Measurements from ENCODE around the gene CD82. TPM values are rescaled to one million over a fixed set of nuclear protein-coding genes. Genes with fewer than 3 reads are reported as not detected.

The CD82 gene
- total RNA-seq, 1 experiment from 2014 or later: 30.7 TPM

GRCh38 chr11:44648109-44648508 lies 82.6 kb downstream of the CD82 start:
- H4K20me1 ChIP-seq (ENCODE audit: insufficient read depth): no peaks in the 10 kb centered on the region; the same call in 1 of the 2 replicates
- CTCF ChIA-PET: no interaction called here
- no peak for DNase-seq
- H3K9me3 ChIP-seq (ENCODE audit: insufficient read depth, low read depth): no peaks in the 10 kb centered on the region; the same call in 1 of the 2 replicates
- H3K36me3 ChIP-seq (ENCODE audit: low read depth): no peaks in the 10 kb centered on the region
- no peak overlapping the region for H2AFZ ChIP-seq
- peaks cover 41% of the 10 kb centered on the region for H3K27me3 ChIP-seq (ENCODE audit: insufficient read depth, low read depth)
- no TSS peak for BruUV-seq (replicated peaks)
- intact Hi-C loops (cut with micrococcal nuclease; ENCODE audit: unreplicated experiment): no loop called here
- H3K4me2 ChIP-seq: no peak overlapping the region
- no peaks in the 10 kb centered on the region for H3F3A ChIP-seq (ENCODE audit: insufficient read depth, low read depth)
- H3K4me3 ChIP-seq: no peak overlapping the region
- H3K27ac ChIP-seq: no peak overlapping the region
- H3K4me1 ChIP-seq (replicated peaks; ENCODE audit: insufficient read depth): no peaks in the 10 kb centered on the region
- no peaks in the 10 kb centered on the region for H3K79me2 ChIP-seq (ENCODE audit: low read depth)
- H3K9me2 ChIP-seq (ENCODE audit: insufficient read depth): no peaks in the 10 kb centered on the region
- TF ChIP-seq EZH2 (IDR thresholded peaks at IDR 0.05; ENCODE audit: low read depth) (no peak), CTCF (conservative IDR thresholded peaks at IDR 0.05) (no peak)
- POLR2A ChIA-PET (ENCODE audit: unreplicated experiment): no interaction called here

- H3K79me2 ChIP-seq (ENCODE audit: low read depth): no peaks in the 10 kb centered on the region
- BruUV-seq (replicated peaks): no TSS peak
- POLR2A ChIA-PET (ENCODE audit: unreplicated experiment): no interaction called here
- no peaks in the 10 kb centered on the region; the same call in 1 of the 2 replicates for H4K20me1 ChIP-seq (ENCODE audit: insufficient read depth)
- H3K27me3 ChIP-seq (ENCODE audit: insufficient read depth, low read depth): peaks cover 61% of the 10 kb centered on the region
- no peak overlapping the region for H3K4me2 ChIP-seq
- no peaks in the 10 kb centered on the region for H3F3A ChIP-seq (ENCODE audit: insufficient read depth, low read depth)
- H3K9me2 ChIP-seq (ENCODE audit: insufficient read depth): no peaks in the 10 kb centered on the region
- H3K36me3 ChIP-seq (ENCODE audit: low read depth): no peaks in the 10 kb centered on the region
- no peak for DNase-seq
- intact Hi-C loops (cut with micrococcal nuclease; ENCODE audit: unreplicated experiment): no loop called here
- no peak overlapping the region for H3K27ac ChIP-seq
- H3K4me3 ChIP-seq: no peak overlapping the region
- no peak overlapping the region for H2AFZ ChIP-seq
- no peaks in the 10 kb centered on the region for H3K4me1 ChIP-seq (replicated peaks; ENCODE audit: insufficient read depth)
- H3K9me3 ChIP-seq (ENCODE audit: insufficient read depth, low read depth): no peaks in the 10 kb centered on the region
- CTCF ChIA-PET: no interaction called here
- TF ChIP-seq CTCF (conservative IDR thresholded peaks at IDR 0.05) (no peak), EZH2 (IDR thresholded peaks at IDR 0.05; ENCODE audit: low read depth) (no peak)
These were observed 86.2 kb downstream of the CD82 start for GRCh38 chr11:44651535-44652155.

- intact Hi-C loops (cut with micrococcal nuclease; ENCODE audit: unreplicated experiment): no loop called here
- Histone ChIP-seq H3K4me3 (no peak overlapping the region), H3K4me1 (replicated peaks; ENCODE audit: insufficient read depth) (no peaks in the 10 kb centered on the region), H2AFZ (no peak overlapping the region), H3K9me2 (ENCODE audit: insufficient read depth) (no peaks in the 10 kb centered on the region), H3F3A (ENCODE audit: insufficient read depth, low read depth) (no peaks in the 10 kb centered on the region), H4K20me1 (ENCODE audit: insufficient read depth) (no peaks in the 10 kb centered on the region; the same call in 1 of the 2 replicates), H3K27me3 (ENCODE audit: insufficient read depth, low read depth) (peaks cover 64% of the 10 kb centered on the region), H3K9me3 (ENCODE audit: insufficient read depth, low read depth) (no peaks in the 10 kb centered on the region), H3K79me2 (ENCODE audit: low read depth) (no peaks in the 10 kb centered on the region), H3K27ac (no peak overlapping the region), H3K4me2 (no peak overlapping the region), H3K36me3 (ENCODE audit: low read depth) (no peaks in the 10 kb centered on the region)
- DNase-seq: no peak
- ChIA-PET POLR2A (ENCODE audit: unreplicated experiment) (no interaction called here), CTCF (no interaction called here)
- BruUV-seq (replicated peaks): no TSS peak
- TF ChIP-seq CTCF (conservative IDR thresholded peaks at IDR 0.05) (no peak), EZH2 (IDR thresholded peaks at IDR 0.05; ENCODE audit: low read depth) (no peak)
These were observed 87.6 kb downstream of the CD82 start for GRCh38 chr11:44652901-44653644.
